Suprapubic skin (tissue), 4 donors: ENCODE results near the gene TMEM80. TPM values are rescaled to one million over a fixed set of nuclear protein-coding genes. Genes with fewer than 3 reads are reported as not detected.
A peak's percentile ranks its signal among the peaks of the same experiment; 100 is the strongest.

ENCODE experiments used
- DNase-seq, 2 donors: peaks; one replicate each; pipeline ENCODE4 v3.0.0-alpha.2; 2019; ENCODE audit warnings: low spot score in 2 of 2
- H3K27ac ChIP-seq: fragments of 200-600 bp; sonication (generic); one replicate; pipeline ENCODE4 v1.5.1; 2019
- H3K27me3 ChIP-seq: fragments of 200-600 bp; sonication (generic); one replicate; pipeline ENCODE4 v1.5.1; 2019
- H3K36me3 ChIP-seq: fragments of 200-600 bp; sonication (generic); one replicate; pipeline ENCODE4 v1.5.1; 2019
- H3K4me1 ChIP-seq: fragments of 200-600 bp; sonication (generic); one replicate; pipeline ENCODE4 v1.5.1; 2019
- H3K4me3 ChIP-seq: fragments of 200-600 bp; sonication (generic); one replicate; pipeline ENCODE4 v1.5.1; 2019; ENCODE audit warnings: mild to moderate bottlenecking
- H3K9me3 ChIP-seq: fragments of 200-600 bp; sonication (generic); one replicate; pipeline ENCODE4 v1.5.1; 2019
- CTCF ChIP-seq, 2 donors: fragments of 200-600 bp in 1 of 2; fragments of 450-650 bp in 1 of 2; sonication (generic) in 1 of 2; IDR thresholded peaks; one replicate each; pipeline ENCODE4 v1.5.1; 2016 to 2019; ENCODE audit warnings: antibody characterized with exemption in 2 of 2, mild to moderate bottlenecking in 1 of 2, moderate library complexity in 1 of 2
- EP300 ChIP-seq: sonication (generic); formaldehyde crosslinking; IDR thresholded peaks from one replicate; pipeline ENCODE4 v1.6.1; 2017; ENCODE audit warnings: antibody characterized with exemption
- POLR2A ChIP-seq, 2 donors: fragments of 450-650 bp; IDR thresholded peaks; one replicate each; pipeline ENCODE4 v1.6.1; 2017; ENCODE audit warnings: antibody characterized with exemption in 2 of 2, mild to moderate bottlenecking in 2 of 2, moderate library complexity in 2 of 2
- POLR2AphosphoS5 ChIP-seq, 3 donors: sonication (generic); formaldehyde crosslinking; IDR thresholded peaks; one replicate each; pipeline ENCODE4 v1.6.1; 2017; ENCODE audit warnings: antibody characterized with exemption in 3 of 3
- WGBS: methylation state at CpG from one replicate; pipeline ENCODE4 v1.1.5; 2018; 5-methylcytosine and 5-hydroxymethylcytosine counted together
- total RNA-seq, 4 donors: library from RNA; depleted of rRNA; stranded (reverse); fragments of >200 nt; gene quantifications; one replicate each; pipeline ENCODE4 v1.1.0, GENCODE V29; 2016

Gene TMEM80
- total RNA-seq, 4 donors from 2014 or later = 31.5 to 53.6 (median 39.1) TPM

DNA sequence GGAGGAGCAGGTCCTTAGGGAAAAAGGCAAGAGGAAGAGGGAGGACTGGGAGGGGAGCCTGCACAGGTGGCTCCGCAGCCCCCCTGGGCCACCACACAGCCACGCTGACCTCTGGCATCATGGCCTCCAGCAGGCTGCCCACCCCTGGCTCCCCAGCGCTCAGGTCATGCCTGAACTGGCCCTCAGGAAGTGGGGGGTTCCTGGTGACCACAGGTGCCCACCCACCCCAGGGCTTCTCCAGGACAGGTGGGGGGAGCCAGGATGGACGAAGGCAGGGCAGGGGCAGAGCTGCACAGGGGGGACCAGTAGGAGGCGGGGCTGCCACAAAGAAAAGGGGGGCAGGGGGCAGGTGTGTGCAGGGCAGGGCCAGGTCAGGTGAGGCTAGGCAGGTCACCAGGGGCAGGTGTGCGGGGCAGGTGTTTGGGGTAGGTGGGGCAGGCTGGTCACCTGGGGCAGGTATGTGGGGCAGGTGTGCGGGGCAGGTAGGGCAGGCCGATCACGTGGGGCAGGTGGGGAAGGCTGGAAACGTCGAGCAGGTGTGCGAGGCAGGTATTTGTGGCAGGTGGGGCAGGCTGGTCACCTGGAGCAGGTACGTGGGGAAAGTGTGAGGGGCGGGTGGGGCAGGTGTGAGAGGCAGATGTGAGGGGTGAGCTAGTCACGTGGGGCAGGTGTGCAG lies 1.6 kb upstream of the TMEM80 start:
- DNase-seq = peak in 1 of 2 donors; percentile 80
- 50% methylated on average over 15 of the region's 15 CpGs for WGBS
- no peaks in the 10 kb centered on the region for H3K27me3 ChIP-seq
- peak overlapping the region; percentile 99 for H3K27ac ChIP-seq
- H3K4me1 ChIP-seq = peaks cover 63% of the 10 kb centered on the region
- H3K9me3 ChIP-seq = no peaks in the 10 kb centered on the region
- TF ChIP-seq EP300 = no peak
- no peak for TF ChIP-seq CTCF (IDR thresholded peaks at IDR 0.05)
- no peak for TF ChIP-seq POLR2A (IDR thresholded peaks at IDR 0.05)
- no peak for TF ChIP-seq POLR2AphosphoS5 (IDR thresholded peaks at IDR 0.05)
- peaks cover 7% of the 10 kb centered on the region for H3K36me3 ChIP-seq
- peak overlapping the region; percentile 89 for H3K4me3 ChIP-seq

- peak; percentile 99 to 100 for DNase-seq
- peak within 1 kb of the TSS; percentile 99 for H3K27ac ChIP-seq
- peaks cover 2% of the 10 kb centered on the region for H3K36me3 ChIP-seq
- peaks cover 67% of the 10 kb centered on the region for H3K4me1 ChIP-seq
- H3K4me3 ChIP-seq = peak within 1 kb of the TSS; percentile 89
- no peaks in the 10 kb centered on the region for H3K9me3 ChIP-seq
- WGBS = 3% methylated on average over 37 of the region's 103 CpGs
- TF ChIP-seq EP300 = no peak
- peak in 1 of 2 donors; percentile 15 for TF ChIP-seq POLR2A (IDR thresholded peaks at IDR 0.05)
- H3K27me3 ChIP-seq = no peaks in the 10 kb centered on the region
These were observed 891 bp upstream of the TMEM80 start, which contains the start of gene DEAF1 for GRCh38 chr11:694563-695287. Gene DEAF1, minus strand, starts transcription at chr11:695222. Its CDS starts 175 bp downstream, at chr11:695047.

GRCh38 chr11:695288-695537 lies 403 bp upstream of the TMEM80 start:
- 0% methylated on average over 4 of the region's 25 CpGs for WGBS
- Histone ChIP-seq H3K27me3 (no peaks in the 10 kb centered on the region), H3K4me1 (peaks cover 67% of the 10 kb centered on the region), H3K27ac (peak overlapping the region; percentile 99), H3K36me3 (peaks cover 5% of the 10 kb centered on the region), H3K4me3 (peak overlapping the region; percentile 89), H3K9me3 (no peaks in the 10 kb centered on the region)
- DNase-seq = no peak
- TF ChIP-seq POLR2AphosphoS5 (IDR thresholded peaks at IDR 0.05) (peak in 1 of 3 donors; percentile 6), CTCF (IDR thresholded peaks at IDR 0.05) (no peak), POLR2A (IDR thresholded peaks at IDR 0.05) (no peak), EP300 (no peak)

DNA sequence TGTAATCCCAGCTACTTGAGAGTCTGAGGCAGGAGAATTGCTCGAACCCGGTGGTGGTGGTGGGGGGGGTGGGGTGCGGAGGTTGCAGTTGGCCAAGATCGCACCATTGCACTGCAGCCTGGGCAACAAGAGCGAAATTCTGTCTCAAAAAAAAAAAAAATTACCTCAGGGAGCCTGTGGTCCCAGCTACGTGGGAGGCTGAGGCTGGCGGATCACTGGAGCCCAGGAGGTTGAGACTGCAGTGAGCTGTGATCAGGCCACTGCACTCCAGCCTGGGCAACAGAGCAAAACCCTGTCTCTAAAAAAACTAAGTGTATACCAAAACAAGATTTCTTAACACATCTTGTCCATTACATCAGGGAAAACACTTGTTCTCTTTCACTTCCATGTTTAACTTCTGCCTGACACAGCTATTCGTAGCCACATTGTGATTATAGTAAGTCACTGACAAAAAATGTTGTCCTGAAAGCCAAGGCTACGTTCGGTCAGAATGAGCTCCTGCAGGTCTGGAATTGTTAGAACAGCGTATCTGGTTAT lies 1.4 kb downstream of the TMEM80 start:
- WGBS = 32% methylated on average over 11 of the region's 11 CpGs
- Histone ChIP-seq H3K4me3 (peak overlapping the region; percentile 89), H3K27me3 (no peaks in the 10 kb centered on the region), H3K4me1 (peaks cover 64% of the 10 kb centered on the region), H3K27ac (peak overlapping the region; percentile 99), H3K36me3 (peaks cover 13% of the 10 kb centered on the region), H3K9me3 (no peaks in the 10 kb centered on the region)
- peak in 1 of 2 donors; percentile 70 for DNase-seq
- peak in 1 of 3 donors; percentile 36 for TF ChIP-seq POLR2AphosphoS5 (IDR thresholded peaks at IDR 0.05)
- no peak for TF ChIP-seq POLR2A (IDR thresholded peaks at IDR 0.05)
- TF ChIP-seq CTCF (IDR thresholded peaks at IDR 0.05) = no peak
- TF ChIP-seq EP300 = no peak

GRCh38 chr11:697811-698311 lies 2.2 kb downstream of the TMEM80 start:
- no peaks in the 10 kb centered on the region for H3K9me3 ChIP-seq
- no peak for TF ChIP-seq CTCF (IDR thresholded peaks at IDR 0.05)
- no peak for TF ChIP-seq EP300
- TF ChIP-seq POLR2AphosphoS5 (IDR thresholded peaks at IDR 0.05) = no peak
- H3K27ac ChIP-seq = peak overlapping the region; percentile 99
- H3K4me3 ChIP-seq = peak overlapping the region; percentile 89
- whole genome bisulfite sequencing = 49% methylated on average over 3 of the region's 11 CpGs
- no peak for DNase-seq
- no peaks in the 10 kb centered on the region for H3K27me3 ChIP-seq
- peaks cover 65% of the 10 kb centered on the region for H3K4me1 ChIP-seq
- H3K36me3 ChIP-seq = peaks cover 13% of the 10 kb centered on the region
